GM18870 (cell line): ENCODE data around the gene KCNK3.

Experiments
- ATAC-seq: cut with Tn5 transposase; IDR thresholded peaks from one replicate; pipeline ENCODE4 v1.9.1; 2021; ENCODE audit warnings: moderate library complexity; ENCODE audit not compliant: unreplicated experiment

KCNK3 gene

DNA sequence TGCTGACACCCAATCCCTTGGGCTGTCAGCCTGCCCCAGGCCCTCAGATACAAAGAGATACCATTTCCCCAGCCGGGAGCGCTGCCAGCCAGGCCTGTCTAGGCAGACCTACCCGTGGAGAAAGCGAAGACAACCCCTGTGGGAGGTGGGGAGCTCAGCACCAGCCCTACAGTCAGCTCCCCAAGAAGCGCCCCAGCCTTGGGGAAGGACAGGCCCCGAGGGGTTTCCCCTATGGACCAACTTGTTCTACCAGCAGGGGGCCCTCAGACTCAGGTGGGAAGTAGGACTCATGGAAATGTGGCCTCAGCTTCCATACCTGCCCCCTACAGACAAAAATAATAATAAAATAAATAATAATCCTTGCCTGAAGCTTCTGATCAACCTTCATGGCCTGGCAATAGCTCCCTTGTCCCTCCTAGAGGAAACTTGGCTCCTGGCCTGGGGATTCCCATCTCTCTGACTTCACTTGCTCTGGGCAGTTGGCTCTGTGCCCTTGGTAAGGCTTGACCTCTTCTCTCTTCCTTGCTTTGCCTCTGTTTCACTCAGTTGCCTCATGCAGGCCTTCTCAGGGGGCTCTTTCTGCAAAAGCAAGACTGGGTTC is 78.6 kb downstream of the KCNK3 start:
- ATAC-seq, result no peak

DNA sequence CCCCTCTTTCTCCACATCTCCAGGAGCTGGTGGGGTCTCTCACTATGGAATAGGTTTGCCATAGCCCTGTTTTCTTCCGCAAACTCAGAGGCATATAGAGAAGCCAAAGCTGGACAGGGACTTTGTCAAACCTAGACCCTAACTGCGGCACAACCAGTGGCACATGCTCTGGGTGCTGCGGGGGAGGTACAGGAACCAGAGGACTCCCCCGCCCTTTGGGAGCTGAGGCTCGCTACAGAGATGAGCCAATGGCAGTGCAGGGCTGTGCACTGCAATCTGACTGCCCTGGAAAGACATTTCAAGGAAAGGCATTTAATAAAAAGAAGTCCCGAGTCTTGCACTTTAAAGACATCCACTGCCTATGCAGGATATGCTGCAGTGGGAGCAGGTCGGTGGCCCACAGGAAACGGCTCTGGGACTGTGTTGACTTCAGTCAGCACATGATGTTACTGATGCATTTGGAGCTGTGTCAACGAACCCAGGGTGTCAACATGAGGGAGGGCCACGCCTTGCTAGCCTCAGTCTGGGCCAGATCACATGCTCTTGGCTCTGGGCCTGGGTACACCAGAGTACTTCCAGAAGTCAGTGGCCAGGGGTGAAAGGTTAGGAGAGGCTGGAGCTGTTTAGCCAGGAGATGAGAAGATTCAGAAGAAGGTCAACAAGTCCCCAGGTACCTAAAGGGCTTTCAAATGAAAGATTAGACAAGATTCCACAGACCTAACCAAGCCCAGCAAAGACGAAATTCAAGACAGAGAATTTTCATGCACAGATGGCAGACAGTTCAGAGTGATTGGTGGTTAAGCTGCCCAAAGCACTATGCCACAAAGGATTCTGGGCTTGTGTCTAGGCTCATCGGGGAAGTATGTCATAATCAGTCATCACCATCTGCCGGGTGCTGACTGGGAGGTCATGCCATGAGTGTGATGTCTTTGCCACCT is 79.8 kb downstream of the KCNK3 start:
- no peak for ATAC-seq

DNA sequence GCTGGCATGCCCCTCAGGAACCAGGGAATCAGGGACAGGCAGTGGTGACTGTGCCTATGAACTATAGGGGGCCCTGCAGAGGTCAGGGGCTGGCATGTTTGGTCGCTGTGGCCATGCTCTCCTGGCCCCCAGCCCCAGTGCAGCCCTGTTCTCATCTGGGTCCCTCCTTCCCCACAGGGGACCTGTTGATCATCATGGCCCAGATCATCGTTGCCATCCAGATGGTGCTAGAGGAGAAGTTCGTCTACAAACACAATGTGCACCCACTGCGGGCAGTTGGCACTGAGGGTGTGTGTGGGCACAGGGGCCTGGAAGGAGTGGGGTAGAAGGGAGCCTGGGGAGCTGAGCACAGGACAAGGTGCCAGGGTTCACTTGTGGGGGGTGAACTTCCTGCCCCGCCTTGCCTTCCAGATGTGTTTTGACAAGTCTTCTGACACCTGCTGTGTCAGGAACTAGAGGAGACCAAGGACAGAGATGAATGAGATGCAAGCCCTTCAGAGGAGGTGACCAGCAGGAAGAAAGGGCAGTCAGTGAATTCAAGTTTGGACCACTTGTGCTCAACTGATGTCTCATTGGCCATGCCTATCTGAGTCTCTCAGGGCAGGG is 83.8 kb downstream of the KCNK3 start:
- ATAC-seq, result no peak

DNA sequence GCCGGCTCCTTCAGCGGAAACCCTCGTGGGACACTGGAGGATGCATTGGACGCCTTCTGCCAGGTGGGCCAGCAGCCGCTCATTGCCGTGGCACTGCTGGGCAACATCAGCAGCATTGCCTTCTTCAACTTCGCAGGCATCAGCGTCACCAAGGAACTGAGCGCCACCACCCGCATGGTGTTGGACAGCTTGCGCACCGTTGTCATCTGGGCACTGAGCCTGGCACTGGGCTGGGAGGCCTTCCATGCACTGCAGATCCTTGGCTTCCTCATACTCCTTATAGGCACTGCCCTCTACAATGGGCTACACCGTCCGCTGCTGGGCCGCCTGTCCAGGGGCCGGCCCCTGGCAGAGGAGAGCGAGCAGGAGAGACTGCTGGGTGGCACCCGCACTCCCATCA is 85.6 kb downstream of the KCNK3 start:
- ATAC-seq, result no peak

DNA sequence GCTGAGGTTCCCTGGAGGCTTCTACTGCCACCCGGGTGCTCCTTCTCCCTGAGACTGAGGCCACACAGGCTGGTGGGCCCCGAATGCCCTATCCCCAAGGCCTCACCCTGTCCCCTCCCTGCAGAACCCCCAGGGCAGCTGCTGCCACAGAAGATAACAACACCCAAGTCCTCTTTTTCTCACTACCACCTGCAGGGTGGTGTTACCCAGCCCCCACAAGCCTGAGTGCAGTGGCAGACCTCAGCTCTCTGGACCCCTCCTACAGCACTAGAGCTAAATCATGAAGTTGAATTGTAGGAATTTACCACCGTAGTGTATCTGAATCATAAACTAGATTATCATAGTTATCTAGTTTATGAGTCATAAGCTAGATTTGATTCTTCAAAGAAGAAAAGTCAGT is 86.0 kb downstream of the KCNK3 start:
- ATAC-seq, result no peak

DNA sequence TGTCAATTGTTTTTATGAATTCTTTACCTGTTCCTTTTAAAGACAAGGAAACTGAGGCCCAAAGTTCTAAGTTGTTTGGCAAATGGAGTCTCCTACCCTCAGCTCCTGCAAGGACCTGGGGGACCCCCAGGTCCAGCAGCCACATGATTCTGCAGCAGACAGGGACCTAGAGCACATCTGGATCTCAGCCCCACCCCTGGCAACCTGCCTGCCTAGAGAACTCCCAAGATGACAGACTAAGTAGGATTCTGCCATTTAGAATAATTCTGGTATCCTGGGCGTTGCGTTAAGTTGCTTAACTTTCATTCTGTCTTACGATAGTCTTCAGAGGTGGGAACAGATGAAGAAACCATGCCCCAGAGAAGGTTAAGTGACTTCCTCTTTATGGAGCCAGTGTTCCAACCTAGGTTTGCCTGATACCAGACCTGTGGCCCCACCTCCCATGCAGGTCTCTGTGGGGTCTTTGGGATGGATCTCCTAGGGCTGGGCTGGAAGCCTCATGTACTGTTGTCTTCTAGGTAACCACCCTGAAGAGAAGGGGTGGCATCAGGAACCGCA is 87.8 kb downstream of the KCNK3 start:
- ATAC-seq, result no peak
